HG02840 (cell line): ENCODE measurements around the gene GMDS.

ENCODE experiments used
- ATAC-seq: cut with Tn5 transposase; IDR thresholded peaks from one replicate; pipeline ENCODE4 v1.9.1; 2021; ENCODE audit warnings: mild to moderate bottlenecking, moderate library complexity, moderate number of reproducible peaks; ENCODE audit not compliant: unreplicated experiment, low FRiP score

Gene GMDS

GRCh38 chr6:1627827-1628560 lies 617.4 kb downstream of the GMDS start:
- no peak for ATAC-seq

GRCh38 chr6:1626481-1626880 lies 618.9 kb downstream of the GMDS start:
- no peak for ATAC-seq

DNA sequence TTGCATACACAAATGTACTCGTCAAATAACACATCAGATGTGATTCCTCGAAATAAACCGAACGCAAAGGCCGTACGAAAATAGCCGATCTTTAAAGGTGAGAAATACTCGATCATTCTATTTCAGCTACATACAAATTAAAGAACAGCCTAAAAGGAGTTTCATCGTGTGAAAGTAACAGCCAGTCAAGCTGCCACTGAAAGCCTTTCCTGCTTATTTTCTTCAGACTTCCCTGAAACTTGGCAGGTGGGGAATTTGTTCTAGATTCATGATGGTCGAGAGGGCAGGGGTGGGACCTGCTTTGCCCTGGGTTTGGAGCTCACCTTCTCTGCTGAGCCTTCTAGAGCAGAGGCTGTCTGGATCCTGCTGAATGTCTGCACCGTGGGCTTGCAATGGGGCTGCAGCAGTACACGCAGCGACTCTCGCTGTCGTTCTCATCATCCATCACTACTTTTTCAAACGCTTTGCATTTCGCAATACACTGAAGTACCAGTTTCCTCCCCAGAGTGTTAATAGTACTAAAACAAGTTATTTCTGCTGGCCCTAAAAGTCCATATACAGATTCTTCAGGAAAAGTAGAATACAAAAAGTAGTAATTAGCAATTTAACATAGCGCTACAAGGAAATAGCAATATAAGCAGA lies 619.5 kb downstream of the GMDS start:
- ATAC-seq = no peak

DNA sequence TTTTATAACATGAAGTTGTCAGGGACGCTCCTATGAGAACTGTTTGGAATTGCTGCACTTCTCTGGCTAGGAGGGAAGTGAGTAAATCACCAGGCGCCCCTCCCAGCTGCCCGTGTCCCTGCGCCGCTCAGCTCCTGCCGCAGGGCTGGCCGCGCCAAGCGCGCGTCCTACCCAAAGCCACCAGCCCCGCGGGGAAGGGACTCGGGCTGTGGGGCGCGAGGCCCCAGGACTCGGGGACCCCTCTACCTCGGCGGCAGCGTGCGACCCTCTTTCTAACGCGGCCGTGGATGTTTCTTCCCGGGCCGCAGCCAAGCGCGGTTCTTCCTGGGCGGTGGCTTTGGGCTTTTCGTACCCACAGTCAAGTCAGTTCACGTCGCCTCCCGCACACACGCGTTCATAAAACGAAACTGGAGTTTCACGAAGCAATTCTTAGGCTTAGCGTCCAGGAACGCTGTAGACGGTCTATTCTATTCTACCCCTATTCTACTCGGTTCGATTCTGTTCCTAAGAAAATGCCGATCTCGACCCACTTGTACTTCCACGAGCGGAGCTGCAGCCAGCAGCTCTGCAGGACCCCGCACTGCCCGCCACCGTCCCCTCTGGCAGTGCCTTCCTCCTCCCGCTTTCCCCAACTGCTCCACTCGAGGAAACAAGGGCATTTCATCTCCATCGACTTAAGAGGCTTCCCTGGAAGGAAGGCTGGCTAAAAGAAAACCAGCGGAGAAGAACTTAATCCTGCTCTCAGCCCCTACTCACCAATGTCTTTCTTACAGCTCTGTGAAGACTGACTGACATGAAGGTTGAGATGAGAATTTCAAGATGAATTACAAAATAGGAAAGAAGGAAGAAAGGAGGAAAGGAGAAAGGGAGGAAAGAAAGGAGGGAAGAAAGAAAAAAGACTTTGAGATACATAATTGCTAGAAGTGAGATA lies 620.3 kb downstream of the GMDS start:
- ATAC-seq = no peak

GRCh38 chr6:1624058-1624850 lies 621.2 kb downstream of the GMDS start:
- ATAC-seq = no peak

- no peak for ATAC-seq
Measured at GRCh38 chr6:1623769-1624057, 621.7 kb downstream of the GMDS start.

DNA sequence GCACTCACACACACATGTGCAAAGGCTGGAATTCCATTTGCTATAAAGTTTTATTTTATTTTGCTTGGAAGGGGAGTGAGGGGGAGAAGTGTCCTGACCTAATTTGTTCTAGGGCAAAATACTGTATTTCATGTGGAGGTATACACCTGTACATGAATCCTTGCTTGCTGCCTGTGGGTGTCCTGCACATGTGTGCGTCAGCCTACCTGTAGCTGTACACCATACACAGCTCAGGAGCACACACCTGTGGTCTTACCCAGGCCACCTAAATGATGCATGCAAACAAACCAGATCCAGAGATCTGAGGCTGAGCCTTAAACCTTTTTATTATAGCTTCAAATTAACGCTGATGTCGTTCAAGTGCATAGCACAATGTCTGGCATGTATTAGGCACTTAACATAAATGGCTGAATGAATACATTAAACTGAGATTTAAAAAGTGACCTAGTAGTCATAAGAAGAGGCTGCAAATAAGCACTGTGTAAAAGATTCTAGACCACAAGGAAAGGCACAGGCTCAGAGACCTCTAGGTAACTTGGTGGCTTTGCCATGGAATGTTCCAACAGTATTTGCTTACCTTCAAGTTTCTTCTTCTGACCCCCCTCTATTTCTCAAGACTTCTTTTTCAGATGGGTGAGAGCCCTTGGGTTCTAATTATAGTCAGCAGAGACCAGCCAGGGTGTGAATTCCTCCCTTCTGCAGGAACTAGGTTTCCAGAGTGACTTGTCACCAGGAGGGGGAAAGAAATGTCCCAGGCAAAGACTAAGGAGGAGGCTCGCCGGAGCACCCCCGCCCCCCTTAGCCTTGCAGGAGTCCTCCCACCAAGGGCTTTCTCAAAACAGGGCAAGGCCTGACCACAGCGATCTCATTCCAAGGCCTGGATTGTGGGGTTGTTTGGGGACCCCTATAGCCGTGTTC lies 622.3 kb downstream of the GMDS start:
- no peak for ATAC-seq

GRCh38 chr6:1622220-1622850 lies 623.1 kb downstream of the GMDS start:
- ATAC-seq = no peak

GRCh38 chr6:1621070-1621701 lies 624.2 kb downstream of the GMDS start:
- no peak for ATAC-seq

DNA sequence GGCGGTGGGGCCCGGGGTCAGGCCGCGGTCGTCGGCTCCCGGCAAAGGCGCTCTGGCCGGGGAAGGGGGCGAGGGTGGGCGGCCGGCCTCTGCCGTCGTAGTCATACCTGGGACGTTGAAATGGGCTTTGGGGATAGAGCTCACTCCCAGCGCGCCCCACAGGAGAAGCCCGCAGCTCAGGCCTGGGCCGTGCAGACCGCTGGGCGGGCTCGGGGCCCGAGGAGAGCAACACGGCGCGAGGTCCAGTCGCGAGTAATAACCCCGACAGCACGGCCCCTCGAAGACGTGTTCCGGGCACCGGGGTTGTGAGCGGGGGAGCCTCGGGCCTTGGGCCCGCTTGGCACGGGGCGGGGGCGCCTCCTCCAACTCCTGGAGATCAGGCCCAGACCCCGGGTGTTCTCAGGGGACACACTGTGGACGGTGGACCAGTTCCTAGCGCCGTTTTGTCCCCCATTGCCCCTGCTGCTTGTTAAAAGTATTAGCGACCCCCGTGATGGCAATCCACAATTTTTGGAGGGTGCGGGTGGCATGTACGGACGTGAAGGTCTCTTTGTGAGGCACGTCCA lies 624.8 kb downstream of the GMDS start:
- ATAC-seq = no peak

DNA sequence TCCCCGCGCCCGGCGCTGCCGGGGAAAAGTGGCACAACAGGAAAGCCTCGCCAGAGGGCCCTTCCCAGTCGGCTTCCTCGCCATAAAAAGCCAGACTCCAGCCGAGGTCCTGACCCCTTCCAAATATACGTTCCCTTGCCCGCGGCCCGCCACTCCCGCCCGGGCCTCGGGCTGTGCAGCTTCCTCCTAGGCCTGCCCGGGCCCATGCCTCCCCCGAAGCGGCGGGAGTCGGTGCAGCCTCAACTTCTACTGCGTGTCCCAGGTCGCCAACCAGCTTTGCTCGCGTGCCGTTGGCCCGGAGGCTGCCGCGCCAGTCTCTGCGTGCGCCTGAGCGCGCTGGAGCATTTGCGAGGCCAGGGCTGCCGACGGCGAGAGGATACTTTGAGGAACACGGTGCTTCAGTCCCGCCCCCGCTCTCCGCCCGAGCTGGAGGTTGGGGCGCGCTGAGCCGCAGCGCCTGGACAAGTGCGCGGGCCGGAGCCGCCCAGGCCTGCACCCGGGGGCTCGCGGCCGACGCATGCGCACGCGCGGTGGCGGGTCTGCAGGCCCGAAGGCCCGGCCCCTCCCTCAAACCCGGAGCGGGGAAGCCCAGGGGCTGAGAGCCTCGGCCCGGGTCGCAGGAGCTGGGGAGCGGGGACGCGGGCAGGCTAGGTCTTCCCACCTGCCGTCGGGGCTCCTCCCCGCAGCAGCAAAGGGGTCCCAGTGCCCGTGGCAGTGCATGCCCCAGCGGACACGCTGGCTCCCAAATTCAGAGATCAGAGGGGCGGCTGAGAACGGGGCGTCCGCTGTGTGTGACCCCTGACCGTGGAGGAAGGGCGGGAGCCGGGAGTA lies 625.5 kb downstream of the GMDS start:
- no peak for ATAC-seq

- no peak for ATAC-seq
Measured at GRCh38 chr6:1619098-1619672, 626.2 kb downstream of the GMDS start.

- ATAC-seq = no peak
Measured at GRCh38 chr6:1618311-1619097, 626.9 kb downstream of the GMDS start.

- ATAC-seq = no peak
Measured at GRCh38 chr6:1617466-1618310, 627.7 kb downstream of the GMDS start.

DNA sequence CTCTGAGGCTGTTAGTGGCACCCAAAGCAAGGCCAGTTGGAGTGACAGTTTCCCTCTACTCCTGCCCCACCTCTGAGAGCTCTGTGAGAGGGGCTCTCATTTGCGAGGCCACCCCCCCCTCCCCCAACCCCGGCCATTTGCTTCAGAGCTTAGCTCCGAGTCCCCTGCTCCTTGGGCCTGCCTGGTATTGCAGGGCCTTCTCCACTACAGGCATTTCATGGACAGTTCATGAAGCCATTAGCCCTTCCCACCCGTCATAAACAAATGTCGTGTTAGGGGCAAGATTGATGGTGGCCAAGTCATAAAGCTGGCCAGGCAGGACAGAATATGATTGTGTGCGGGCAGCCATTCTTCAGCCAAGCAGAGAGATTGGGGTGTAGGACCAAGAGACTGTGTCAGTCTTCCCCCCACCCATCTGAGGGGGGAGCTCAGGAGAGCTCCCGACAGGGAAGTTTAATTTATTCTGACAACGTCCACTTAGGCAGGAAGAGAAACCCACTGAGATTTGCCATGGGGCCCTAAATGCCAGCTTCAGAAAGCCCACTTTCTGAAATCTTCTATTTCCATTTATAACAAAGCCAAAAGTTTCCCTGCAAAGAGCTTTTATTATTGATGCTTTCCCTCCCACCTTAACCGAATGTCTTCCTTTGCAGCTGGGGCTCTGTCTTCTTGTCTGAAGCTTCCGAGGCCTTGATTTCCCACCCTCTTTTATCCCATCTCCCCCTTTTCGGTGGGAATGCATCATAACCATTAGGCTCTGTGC lies 628.5 kb downstream of the GMDS start:
- no peak for ATAC-seq
